GM06990 (cell line): ENCODE measurements around the gene PLXNA4.

Experiments used
- DNase-seq: peaks from one replicate; pipeline ENCODE4 v3.0.0-alpha.2; 2011; ENCODE audit not compliant: insufficient read length; ENCODE audit errors: extremely low read depth
- H3K27me3 ChIP-seq: replicated peaks from 2 replicates; pipeline ENCODE4 v1.6.0; 2011; ENCODE audit warnings: low read length; ENCODE audit not compliant: control insufficient read depth, insufficient read depth
- H3K36me3 ChIP-seq: 2 replicates; pipeline ENCODE4 v1.5.1; 2011; ENCODE audit warnings: low read length; ENCODE audit not compliant: control insufficient read depth, insufficient read depth
- H3K4me3 ChIP-seq: replicated peaks from 2 replicates; pipeline ENCODE4 v1.5.1; 2011; ENCODE audit warnings: low read depth, mild to moderate bottlenecking, control low read depth, low read length
- TF ChIP-seq, protein P1 (sequence below): IDR thresholded peaks from 2 replicates; pipeline ENCODE4 v1.5.1; 2011; ENCODE audit warnings: low read length, control low read depth, mild to moderate bottlenecking, inconsistent platforms; ENCODE audit not compliant: insufficient read depth, poor library complexity, severe bottlenecking

The PLXNA4 gene

DNA sequence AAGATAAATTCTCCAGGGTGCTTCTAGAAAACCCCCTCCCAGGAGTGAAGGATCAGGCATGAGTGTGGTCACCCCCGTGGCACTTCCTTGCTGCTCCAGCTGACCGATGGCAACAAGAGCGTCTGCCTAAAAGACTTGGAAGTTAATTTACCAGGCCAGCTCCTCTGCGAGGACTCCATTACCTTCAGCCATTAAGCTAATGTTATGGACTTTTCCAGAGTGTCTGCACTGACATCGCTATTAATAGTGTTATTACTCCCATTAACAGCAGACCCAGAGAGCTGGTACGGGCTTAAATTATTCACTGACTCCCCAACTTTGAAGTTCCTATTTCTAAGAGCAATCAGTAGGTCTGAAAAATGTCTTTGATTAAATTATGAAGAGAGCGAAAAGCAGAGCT, 345.8 kb downstream of the PLXNA4 start:
- no peak overlapping the region for H3K4me3 ChIP-seq
- no peaks in the 10 kb centered on the region for H3K27me3 ChIP-seq
- no peaks in the 10 kb centered on the region for H3K36me3 ChIP-seq
- no peak for DNase-seq
- TF ChIP-seq, protein P1, sequence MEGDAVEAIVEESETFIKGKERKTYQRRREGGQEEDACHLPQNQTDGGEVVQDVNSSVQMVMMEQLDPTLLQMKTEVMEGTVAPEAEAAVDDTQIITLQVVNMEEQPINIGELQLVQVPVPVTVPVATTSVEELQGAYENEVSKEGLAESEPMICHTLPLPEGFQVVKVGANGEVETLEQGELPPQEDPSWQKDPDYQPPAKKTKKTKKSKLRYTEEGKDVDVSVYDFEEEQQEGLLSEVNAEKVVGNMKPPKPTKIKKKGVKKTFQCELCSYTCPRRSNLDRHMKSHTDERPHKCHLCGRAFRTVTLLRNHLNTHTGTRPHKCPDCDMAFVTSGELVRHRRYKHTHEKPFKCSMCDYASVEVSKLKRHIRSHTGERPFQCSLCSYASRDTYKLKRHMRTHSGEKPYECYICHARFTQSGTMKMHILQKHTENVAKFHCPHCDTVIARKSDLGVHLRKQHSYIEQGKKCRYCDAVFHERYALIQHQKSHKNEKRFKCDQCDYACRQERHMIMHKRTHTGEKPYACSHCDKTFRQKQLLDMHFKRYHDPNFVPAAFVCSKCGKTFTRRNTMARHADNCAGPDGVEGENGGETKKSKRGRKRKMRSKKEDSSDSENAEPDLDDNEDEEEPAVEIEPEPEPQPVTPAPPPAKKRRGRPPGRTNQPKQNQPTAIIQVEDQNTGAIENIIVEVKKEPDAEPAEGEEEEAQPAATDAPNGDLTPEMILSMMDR: no peak

DNA sequence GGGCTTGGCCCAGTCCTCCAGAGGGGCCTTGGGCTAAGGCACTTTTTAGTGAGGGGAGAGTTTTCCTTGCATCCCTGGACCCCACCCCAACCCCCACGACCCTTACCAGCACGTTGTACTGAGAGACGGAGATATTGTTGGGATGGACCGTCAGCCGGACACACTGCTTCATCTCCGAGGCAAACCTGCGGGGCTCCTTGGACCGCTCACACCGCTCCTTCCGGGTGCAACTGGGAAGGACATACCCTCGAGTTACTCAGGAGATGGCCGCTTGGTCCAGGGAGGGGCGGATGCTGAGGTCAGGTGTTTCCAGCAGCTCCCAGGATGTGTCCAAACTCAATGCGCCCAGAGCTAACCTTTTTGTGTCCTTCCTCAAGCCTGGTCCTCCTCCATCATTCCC, 348.0 kb downstream of the PLXNA4 start:
- Histone ChIP-seq H3K27me3 (no peaks in the 10 kb centered on the region), H3K36me3 (no peaks in the 10 kb centered on the region), H3K4me3 (no peak overlapping the region)
- TF ChIP-seq, protein P1: no peak
- DNase-seq: no peak

DNA sequence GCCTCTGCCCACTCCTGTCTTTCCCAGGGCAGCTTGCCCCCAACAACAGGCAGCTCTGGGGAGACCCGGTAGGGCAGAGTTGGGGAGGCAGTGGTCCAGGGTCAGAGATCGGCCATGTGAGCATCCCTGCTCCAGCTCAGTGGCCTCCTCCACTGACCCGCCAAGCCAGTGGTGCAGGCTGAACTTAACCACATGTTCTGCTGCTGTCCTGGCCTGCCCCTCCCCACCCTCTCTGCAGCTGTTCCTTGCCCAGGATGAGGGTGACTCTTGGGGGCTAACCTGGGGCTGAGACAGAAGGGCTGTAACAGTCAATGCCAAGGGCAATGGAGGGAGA, 349.3 kb downstream of the PLXNA4 start:
- Histone ChIP-seq H3K36me3 (no peaks in the 10 kb centered on the region), H3K4me3 (no peak overlapping the region), H3K27me3 (no peaks in the 10 kb centered on the region)
- TF ChIP-seq, protein P1: no peak
- no peak for DNase-seq

DNA sequence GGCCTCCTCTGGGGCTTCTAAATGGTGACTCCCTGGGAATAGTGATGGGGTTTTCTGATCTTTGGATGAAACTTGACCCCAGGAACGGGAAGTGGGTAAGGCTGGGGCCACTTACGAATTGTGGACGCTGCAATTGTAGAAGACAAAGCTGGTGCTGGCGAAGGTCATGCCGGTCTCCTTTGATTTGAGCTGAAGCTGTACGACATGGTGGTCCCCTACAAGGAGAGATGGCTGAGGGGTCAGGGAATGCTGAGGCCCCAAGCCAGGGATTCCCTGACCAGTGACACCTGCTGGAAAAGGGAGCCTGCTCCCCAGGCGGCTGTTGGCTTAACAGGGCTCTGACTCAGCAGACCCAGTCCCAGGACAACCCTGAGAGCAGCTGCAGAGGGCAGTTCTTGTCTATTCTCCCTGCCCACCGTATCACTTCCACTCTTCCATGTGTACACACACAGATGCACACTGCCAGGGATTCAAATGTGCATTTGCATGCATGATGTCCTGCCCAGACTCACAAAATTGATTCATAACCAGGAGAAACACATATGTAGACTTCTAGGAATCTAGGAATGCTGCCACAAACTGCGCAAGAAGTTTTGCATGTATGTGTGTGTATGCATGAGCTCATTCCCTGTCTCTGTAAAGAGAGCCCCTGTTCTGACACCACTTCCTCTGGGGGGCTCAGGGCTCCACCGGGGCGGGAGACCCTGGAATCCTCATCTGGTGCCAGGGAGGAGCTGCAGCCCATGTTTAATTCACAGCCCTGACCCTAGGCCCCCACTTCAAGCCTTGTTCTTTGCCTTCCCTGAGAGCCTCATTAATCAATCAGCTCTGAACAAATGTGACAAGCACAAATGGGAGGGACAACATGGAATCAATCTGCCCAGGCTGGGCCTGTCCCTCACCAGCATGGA, 350.0 kb downstream of the PLXNA4 start:
- Histone ChIP-seq H3K36me3 (no peaks in the 10 kb centered on the region), H3K27me3 (no peaks in the 10 kb centered on the region), H3K4me3 (no peak overlapping the region)
- TF ChIP-seq, protein P1: no peak
- no peak for DNase-seq

DNA sequence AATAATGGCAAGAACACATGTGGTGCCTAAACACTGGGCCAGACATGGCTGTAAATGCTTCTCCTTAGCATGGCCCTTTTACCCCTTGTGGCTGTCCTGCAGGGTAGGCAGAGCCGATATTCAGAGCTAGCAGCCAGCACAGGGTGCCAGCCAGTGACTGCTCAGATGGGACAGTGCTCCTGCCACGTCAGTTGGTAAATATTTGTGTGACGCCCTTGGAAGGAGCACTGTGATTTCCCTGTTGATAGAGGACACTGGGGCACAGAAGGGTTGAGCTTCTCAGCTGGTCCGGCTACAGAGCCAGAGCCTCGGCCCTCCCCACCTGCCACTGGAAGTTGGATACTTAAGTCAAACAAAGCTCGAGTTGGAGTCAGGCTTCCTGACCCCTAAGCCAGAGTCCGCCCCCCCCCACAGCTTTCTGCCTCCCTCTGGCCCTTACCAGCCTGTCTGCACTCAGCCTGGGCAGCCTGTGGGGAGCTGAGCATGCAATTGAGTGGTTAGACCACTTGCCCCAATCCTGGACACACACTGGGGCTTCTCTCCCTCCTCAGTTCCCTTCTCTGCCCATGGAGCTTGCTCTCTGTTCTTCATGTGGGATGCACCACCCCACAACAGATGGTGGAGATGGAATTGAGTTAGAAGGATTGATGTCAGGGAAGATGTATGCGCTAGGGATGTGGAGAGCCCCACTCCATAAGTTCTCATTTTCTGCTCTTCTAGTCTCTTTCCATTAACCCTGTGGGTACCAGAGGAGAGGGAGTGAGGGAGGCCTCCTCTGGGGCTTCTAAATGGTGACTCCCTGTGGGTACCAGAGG, 350.8 kb downstream of the PLXNA4 start:
- Histone ChIP-seq H3K36me3 (no peaks in the 10 kb centered on the region), H3K27me3 (no peaks in the 10 kb centered on the region), H3K4me3 (no peak overlapping the region)
- TF ChIP-seq, protein P1: no peak
- DNase-seq: no peak
